Endothelial cell of umbilical vein (primary cell): ENCODE measurements around the gene TLE1.

Experiments used
- MYC ChIP-seq: IDR thresholded peaks from one replicate; pipeline ENCODE4 v1.6.1; 2011; ENCODE audit warnings: mild to moderate bottlenecking, low read depth, low read length
- POLR2A ChIP-seq: IDR thresholded peaks from 2 replicates; pipeline ENCODE4 v1.6.1; 2012; ENCODE audit warnings: low read depth, mild to moderate bottlenecking, control low read depth, low read length

- TF ChIP-seq POLR2A: no peak
- no peak for TF ChIP-seq MYC
These were observed 55.1 kb downstream of the TLE1 start for GRCh38 chr9:81633952-81634854.
